ENCODE data around the gene SEMA3E. TPM values are rescaled to one million over a fixed set of nuclear protein-coding genes. Genes with fewer than 3 reads are reported as not detected.
"Not testable (repeated sequence)": the region's sequence is repeated elsewhere in the genome, so short reads cannot be mapped to it uniquely, and the experiment has no call there.

SEMA3E gene
- total RNA-seq, 1 experiment from 2014 or later, result 1.5 TPM

- no peaks in the 10 kb centered on the region for H3K36me3 ChIP-seq
- DNase-seq, result no peak
- H3K27me3 ChIP-seq, result no peaks in the 10 kb centered on the region
- no peaks in the 10 kb centered on the region for H3K9me3 ChIP-seq
- no peak overlapping the region for H3K4me3 ChIP-seq
Observed at GRCh38 chr7:83484266-83484665, 164.7 kb downstream of the SEMA3E start.

- DNase-seq, result no peak
- Histone ChIP-seq H3K9me3 (no peaks in the 10 kb centered on the region), H3K27me3 (no peaks in the 10 kb centered on the region), H3K36me3 (no peaks in the 10 kb centered on the region), H3K4me3 (no peak overlapping the region)
Observed at GRCh38 chr7:83478616-83479015, 170.3 kb downstream of the SEMA3E start.

GRCh38 chr7:83476511-83477050 lies 172.4 kb downstream of the SEMA3E start:
- Histone ChIP-seq H3K27me3 (no peaks in the 10 kb centered on the region), H3K9me3 (no peaks in the 10 kb centered on the region), H3K36me3 (no peaks in the 10 kb centered on the region), H3K4me3 (no peak overlapping the region)
- DNase-seq, result no peak

- H3K4me3 ChIP-seq, result no peak overlapping the region
- H3K36me3 ChIP-seq, result no peaks in the 10 kb centered on the region
- H3K27me3 ChIP-seq, result no peaks in the 10 kb centered on the region
- H3K9me3 ChIP-seq, result no peaks in the 10 kb centered on the region
- no peak for DNase-seq
Observed at GRCh38 chr7:83475420-83475819, 173.5 kb downstream of the SEMA3E start.

- DNase-seq, result no peak
- Histone ChIP-seq H3K27me3 (no peaks in the 10 kb centered on the region), H3K9me3 (no peaks in the 10 kb centered on the region), H3K36me3 (no peaks in the 10 kb centered on the region), H3K4me3 (no peak overlapping the region)
Observed at GRCh38 chr7:83472376-83472775, 176.6 kb downstream of the SEMA3E start.

- no peaks in the 10 kb centered on the region for H3K9me3 ChIP-seq
- H3K27me3 ChIP-seq, result no peaks in the 10 kb centered on the region
- DNase-seq, result no peak
- H3K36me3 ChIP-seq, result no peaks in the 10 kb centered on the region
- H3K4me3 ChIP-seq, result no peak overlapping the region
Observed at GRCh38 chr7:83469491-83469890, 179.4 kb downstream of the SEMA3E start.

- no peak for DNase-seq
- Histone ChIP-seq H3K36me3 (no peaks in the 10 kb centered on the region), H3K4me3 (no peak overlapping the region), H3K9me3 (no peaks in the 10 kb centered on the region), H3K27me3 (no peaks in the 10 kb centered on the region)
Observed at GRCh38 chr7:83469076-83469475, 179.9 kb downstream of the SEMA3E start.

GRCh38 chr7:83468251-83468739 lies 180.6 kb downstream of the SEMA3E start:
- Histone ChIP-seq H3K9me3 (no peaks in the 10 kb centered on the region), H3K36me3 (no peaks in the 10 kb centered on the region), H3K4me3 (no peak overlapping the region)

GRCh38 chr7:83467493-83467892 lies 181.4 kb downstream of the SEMA3E start:
- DNase-seq, result no peak
- H3K27me3 ChIP-seq, result no peaks in the 10 kb centered on the region
- H3K36me3 ChIP-seq, result no peaks in the 10 kb centered on the region
- no peaks in the 10 kb centered on the region for H3K9me3 ChIP-seq
- no peak overlapping the region for H3K4me3 ChIP-seq

More at GRCh38 chr7:83468251-83468739, 180.6 kb downstream of the SEMA3E start:
- H3K27me3 ChIP-seq, result no peaks in the 10 kb centered on the region
- DNase-seq, result peak; percentile 90

- Histone ChIP-seq H3K36me3 (no peaks in the 10 kb centered on the region), H3K9me3 (no peaks in the 10 kb centered on the region)
Observed at GRCh38 chr7:83466956-83467355, 182.0 kb downstream of the SEMA3E start.

GRCh38 chr7:83466187-83466923 lies 182.6 kb downstream of the SEMA3E start:
- Histone ChIP-seq H3K9me3 (no peaks in the 10 kb centered on the region), H3K27me3 (no peaks in the 10 kb centered on the region), H3K4me3 (no peak overlapping the region), H3K36me3 (no peaks in the 10 kb centered on the region)
- no peak for DNase-seq

More at GRCh38 chr7:83466956-83467355, 182.0 kb downstream of the SEMA3E start:
- Histone ChIP-seq H3K27me3 (no peaks in the 10 kb centered on the region), H3K4me3 (no peak overlapping the region)
- no peak for DNase-seq

GRCh38 chr7:83465643-83466042 lies 183.3 kb downstream of the SEMA3E start:
- Histone ChIP-seq H3K36me3 (no peaks in the 10 kb centered on the region), H3K4me3 (no peak overlapping the region), H3K27me3 (no peaks in the 10 kb centered on the region), H3K9me3 (no peaks in the 10 kb centered on the region)
- DNase-seq, result no peak

GRCh38 chr7:83461820-83462219 lies 187.1 kb downstream of the SEMA3E start:
- H3K4me3 ChIP-seq, H3K36me3 ChIP-seq, H3K9me3 ChIP-seq, DNase-seq, H3K27me3 ChIP-seq: not testable (repeated sequence)

GRCh38 chr7:83459930-83460653 lies 188.8 kb downstream of the SEMA3E start:
- not testable (repeated sequence) for H3K36me3 ChIP-seq, H3K27me3 ChIP-seq, DNase-seq, H3K4me3 ChIP-seq, H3K9me3 ChIP-seq

- not testable (repeated sequence) for H3K4me3 ChIP-seq, DNase-seq, H3K27me3 ChIP-seq
Observed at GRCh38 chr7:83459101-83459929, 189.6 kb downstream of the SEMA3E start.

GRCh38 chr7:83457022-83457892 lies 191.7 kb downstream of the SEMA3E start:
- DNase-seq, result no peak
- no peaks in the 10 kb centered on the region for H3K9me3 ChIP-seq
- no peak overlapping the region for H3K4me3 ChIP-seq
- no peaks in the 10 kb centered on the region for H3K36me3 ChIP-seq
- no peaks in the 10 kb centered on the region for H3K27me3 ChIP-seq

More at GRCh38 chr7:83459101-83459929, 189.6 kb downstream of the SEMA3E start:
- not testable (repeated sequence) for H3K36me3 ChIP-seq, H3K9me3 ChIP-seq

Data from MG63 (cell line).